ENCODE measurements around the gene CPLX1.
"Not testable (repeated sequence)": the region's sequence is repeated elsewhere in the genome, so short reads cannot be mapped to it uniquely, and the experiment has no call there.

CPLX1 gene

DNA sequence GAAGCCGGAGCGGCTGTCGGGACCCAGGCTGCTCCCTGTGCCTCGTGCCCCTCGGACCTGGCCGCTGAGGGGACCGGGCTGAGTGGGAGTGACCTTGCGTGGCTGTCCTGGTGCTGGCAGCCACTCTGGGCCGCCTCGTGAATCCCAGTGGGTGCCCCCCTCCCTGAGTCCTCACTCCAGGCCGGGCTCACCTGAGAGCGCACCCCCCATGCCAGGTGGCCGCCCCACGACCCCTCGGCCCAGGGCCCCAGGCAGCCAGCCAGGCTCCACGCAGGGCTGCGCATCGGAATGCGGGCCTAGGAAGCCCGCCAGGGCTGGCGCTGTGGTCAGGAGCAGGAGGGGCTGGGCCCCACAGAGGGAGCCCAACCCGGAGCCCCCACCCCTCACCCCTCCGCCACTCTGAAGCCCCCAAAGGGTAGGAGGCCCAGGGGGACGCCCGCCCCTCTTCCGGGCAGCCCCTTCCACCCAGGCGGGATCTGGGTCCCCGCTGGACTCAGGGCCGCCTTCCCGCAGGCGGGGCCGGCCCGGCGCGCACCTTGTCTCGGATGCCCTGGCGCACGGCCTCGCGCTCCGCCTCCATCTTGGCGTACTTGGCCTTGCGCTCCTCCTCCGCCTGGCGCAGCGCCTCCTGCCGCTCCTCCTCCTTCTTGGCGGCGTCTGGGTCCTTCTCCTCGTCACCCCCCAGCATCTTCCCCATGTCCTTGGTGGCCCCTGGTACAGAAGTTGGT, 33.9 kb downstream of the CPLX1 start:
- no peak for DNase-seq (ENCODE audit: low spot score)

DNA sequence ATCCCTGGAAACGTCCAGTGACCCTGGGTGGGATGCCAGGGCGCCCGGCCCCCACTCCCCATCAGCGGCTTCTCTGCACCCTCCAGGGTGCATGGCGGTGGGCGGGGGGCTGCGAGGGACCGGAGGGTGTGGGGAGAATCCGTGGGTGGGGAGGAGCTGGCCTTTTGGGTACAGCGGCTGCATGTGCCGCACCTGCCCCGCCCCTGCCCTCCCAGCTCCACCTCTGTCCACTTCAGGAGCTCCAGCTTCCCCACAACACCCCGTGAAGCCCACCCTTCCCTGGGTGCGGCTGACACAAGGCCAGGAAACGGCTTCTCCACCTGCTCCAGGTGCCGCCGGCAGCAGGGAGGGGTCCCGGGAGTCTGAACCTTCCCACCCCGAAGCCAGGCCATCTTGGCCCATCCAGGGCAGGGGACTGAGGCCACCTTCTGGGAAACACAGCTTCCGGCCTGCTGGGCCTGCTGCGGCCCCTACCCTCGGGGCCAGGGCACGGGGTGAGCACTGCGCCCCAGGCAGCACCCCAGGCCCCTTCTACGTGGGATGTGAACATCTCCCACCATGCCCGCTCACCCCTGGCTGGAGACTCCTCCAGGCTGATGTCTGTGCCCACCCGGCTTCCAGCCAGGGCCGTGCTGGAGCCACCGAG, 34.6 kb downstream of the CPLX1 start:
- no peak for DNase-seq (ENCODE audit: low spot score)

- DNase-seq (ENCODE audit: low spot score) = no peak
Measured at GRCh38 chr4:790466-790820, 35.5 kb downstream of the CPLX1 start.

DNA sequence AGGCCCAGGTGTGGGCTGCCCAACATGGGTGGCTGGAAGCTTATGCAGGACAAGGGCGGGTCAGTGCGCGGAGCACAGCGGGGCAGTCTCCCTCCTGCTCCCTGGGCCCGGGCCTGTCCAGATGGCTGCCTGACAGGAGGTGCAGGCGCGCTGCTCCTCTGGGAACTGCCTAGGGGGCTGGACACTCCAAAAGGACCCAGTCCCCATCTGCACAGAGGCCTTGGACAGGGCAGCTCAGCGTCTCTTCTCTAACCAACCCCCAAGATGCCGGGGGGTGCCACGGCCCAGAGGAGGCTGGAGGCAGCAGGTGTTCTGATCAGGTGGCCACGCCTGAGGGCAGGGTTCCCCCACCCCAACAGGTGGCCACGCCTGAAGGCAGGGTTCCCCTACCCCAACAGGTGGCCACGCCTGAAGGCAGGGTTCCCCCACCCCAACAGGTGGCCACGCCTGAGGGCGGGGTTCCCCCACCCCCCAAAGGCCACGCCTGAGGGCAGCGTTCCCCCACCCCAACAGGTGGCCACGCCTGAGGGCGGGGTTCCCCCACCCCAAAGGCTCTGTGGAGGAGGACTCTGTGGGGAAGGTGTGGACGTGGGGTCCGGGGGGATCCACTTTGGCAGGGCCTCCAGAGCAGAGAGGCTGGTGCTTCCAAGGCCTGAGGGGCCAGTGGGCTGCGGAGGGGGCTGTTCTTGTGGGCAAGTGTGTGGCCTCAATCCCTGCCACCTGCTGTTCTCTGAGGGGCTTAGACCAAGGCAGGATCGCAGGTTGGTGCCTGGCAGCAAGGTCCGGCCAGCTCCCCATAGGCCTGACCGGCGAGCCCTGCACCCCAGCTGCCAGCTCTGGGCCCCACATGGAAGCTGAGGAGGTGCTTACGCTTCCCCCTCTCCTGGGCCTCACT, 36.1 kb downstream of the CPLX1 start:
- no peak for DNase-seq (ENCODE audit: low spot score)

- no peak for DNase-seq (ENCODE audit: low spot score)
Measured at GRCh38 chr4:788636-789297, 37.2 kb downstream of the CPLX1 start.

- DNase-seq (ENCODE audit: low spot score) = no peak
Measured at GRCh38 chr4:788006-788635, 37.8 kb downstream of the CPLX1 start.

- no peak for DNase-seq (ENCODE audit: low spot score)
Measured at GRCh38 chr4:787561-787981, 38.4 kb downstream of the CPLX1 start.

GRCh38 chr4:786861-787300, 39.0 kb downstream of the CPLX1 start:
- DNase-seq (ENCODE audit: low spot score) = no peak

DNA sequence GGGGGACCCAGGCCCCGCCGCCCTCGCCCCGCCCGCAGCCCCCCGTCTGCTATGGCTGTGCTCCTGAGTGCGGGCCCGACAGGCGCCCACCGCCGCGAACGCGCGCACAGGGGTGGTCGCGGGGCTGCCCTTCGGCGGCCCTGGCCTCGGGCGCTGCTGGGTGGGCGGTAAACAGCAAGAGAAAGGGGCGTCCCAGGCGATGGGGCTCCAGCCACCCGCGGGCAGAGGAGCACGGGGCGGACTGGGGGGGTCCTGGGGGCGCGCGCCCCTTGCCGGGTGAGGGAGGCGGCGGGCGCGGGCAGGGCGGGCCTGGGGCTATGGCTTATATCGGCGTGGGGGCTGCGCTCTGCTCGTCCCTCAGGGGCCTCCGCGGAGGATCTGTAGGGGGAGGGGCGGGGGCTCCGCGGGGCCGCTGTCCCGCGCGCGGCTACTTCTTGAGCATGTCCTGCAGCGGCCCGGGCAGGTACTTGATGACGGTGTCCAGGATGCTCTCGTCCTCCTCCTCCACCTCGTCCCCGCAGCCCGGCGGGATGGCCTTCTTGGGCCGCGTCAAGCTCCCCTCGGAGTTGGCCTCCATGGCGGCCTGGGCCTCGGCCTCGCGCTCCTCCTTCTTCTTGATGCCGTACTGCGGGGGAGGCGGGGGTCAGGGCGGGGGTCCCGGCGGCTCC, 39.7 kb downstream of the CPLX1 start:
- DNase-seq (ENCODE audit: low spot score) = no peak

- no peak for DNase-seq (ENCODE audit: low spot score)
Measured at GRCh38 chr4:785332-786073, 40.4 kb downstream of the CPLX1 start.

DNA sequence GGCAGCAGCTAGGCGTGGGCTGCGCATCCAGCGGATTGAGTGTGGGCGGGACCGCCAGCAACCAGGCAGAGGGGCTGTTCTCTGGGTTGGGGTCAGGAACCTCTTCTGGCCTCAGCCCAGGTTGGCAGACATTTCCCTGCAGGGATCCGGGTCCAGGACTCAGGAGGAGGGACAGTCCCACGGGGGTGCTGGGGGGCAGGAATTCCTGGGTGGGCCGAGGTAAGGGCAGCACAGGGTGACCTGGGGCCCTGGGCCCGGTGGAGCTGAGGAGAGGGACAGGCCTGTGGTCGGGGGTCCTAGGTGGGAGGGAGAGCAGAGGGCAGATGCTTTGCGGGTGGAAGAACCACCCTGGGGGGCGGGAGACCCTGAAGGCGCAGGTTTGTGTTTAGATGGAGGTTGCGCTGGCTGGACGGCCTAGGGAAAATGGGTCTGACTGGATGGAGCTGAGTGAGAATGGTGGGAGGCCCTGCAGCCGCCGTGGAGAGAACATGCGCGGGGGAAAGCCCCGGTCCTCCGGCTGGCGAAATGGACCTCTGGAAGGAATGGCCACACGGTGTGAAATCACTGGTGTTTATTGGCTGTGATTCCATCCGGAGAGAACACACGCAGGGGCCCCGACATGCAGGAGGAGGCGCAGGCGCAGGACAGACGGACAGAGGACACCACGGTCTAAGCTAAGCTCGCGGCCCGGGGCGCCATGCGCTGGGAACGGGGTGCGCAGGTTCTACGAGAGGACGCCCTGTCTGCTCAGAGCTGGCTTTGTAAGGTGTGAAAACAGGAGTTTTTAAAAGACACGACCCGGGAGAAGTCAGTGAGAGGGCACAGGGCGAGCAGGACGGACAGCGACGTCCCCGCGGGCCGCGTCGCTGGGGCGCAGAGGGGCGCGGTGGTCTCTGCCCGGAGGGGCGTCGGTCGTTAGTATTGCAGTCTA, 41.3 kb downstream of the CPLX1 start:
- no peak for DNase-seq (ENCODE audit: low spot score)

GRCh38 chr4:781493-782216, 44.3 kb downstream of the CPLX1 start:
- DNase-seq (ENCODE audit: low spot score) = peak; percentile 99

GRCh38 chr4:780716-781492, 45.0 kb downstream of the CPLX1 start:
- DNase-seq (ENCODE audit: low spot score) = no peak

GRCh38 chr4:780255-780654, 45.7 kb downstream of the CPLX1 start:
- DNase-seq (ENCODE audit: low spot score) = not testable (repeated sequence)

- DNase-seq (ENCODE audit: low spot score) = no peak
Measured at GRCh38 chr4:779555-779954, 46.4 kb downstream of the CPLX1 start.

DNA sequence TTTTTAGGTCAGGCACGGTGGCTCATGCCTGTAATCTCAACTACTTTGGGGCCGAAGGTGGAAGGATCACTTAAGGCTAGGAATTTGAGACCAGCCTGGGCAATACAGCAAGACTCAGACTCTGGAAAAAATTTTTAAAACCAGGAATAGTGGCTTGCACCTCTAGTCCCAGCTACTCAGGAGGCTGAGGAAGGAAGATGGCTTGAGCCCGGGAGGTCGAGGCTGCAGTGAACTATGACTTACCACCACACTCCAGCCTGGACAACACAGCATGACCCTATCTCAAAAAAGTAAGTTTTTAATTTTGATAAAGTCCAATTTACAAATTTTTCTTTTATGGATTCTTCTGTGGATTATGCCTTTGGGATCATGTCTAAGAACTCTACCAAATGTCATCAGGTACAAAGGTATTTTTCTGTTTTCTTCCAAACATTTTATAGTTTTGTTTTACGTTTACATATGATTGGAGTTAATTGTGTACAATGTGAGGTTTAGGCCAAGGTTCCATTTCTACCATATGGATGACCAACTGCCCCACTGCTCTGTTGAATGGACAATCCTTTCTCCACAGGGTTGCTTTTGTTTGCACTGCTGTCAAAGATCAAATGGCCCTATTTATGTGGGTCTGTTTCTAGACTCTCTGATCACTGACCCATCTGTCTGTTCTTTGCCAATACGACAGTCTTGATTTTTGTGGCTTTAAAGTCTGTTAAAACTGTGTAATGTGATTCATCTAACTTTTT, 48.2 kb downstream of the CPLX1 start:
- DNase-seq (ENCODE audit: low spot score) = no peak

DNA sequence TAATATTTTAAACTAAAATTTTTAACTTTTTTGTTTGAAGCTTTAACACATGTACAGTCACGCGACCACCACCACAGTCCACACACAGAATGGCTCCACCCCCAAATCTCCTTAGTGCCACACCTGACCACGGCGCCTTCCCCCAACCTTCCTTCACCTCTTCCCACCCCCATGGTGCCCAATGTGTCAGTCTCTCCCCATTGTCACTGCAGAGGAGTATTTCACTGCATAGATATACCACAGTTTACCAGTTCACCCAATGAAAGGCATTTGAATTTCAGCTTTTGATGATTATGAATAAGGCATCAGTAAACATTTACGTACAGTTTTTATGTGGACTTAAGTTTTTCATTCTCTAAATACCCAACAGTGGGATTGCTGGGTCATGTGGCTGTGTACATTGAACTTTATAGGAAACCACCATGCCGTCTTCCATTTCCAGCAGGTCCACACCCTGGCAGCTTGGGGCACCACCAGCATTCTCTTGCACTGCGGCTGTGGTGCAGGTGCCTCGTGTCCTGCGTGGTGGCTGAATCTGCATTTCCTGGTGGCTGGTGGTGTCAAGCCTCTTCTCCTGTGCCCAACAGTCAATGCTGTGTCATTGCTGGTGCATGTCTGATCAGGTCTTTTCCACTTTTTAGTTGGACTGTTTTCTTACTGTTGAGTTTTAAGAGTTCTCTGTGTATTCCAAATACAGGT, 49.0 kb downstream of the CPLX1 start:
- DNase-seq (ENCODE audit: low spot score) = no peak

All from kidney capillary endothelial cell (primary cell).